ENCODE measurements around the gene KRTDAP.
A peak's percentile ranks its signal among the peaks of the same experiment; 100 is the strongest.

KRTDAP gene

GRCh38 chr19:35524181-35524837, 34.0 kb upstream of the KRTDAP start:
- Histone ChIP-seq H3K9me3 (ENCODE audit: control insufficient read depth, low read length) (no peaks in the 10 kb centered on the region), H3K27me3 (replicated peaks; ENCODE audit: control insufficient read depth, insufficient read depth, low read length) (peaks cover 10% of the 10 kb centered on the region), H3K9ac (ENCODE audit: low read length) (no peak overlapping the region), H3K4me3 (ENCODE audit: low read length) (no peak overlapping the region), H3K4me1 (ENCODE audit: control insufficient read depth, insufficient read depth, low read length) (peaks cover 6% of the 10 kb centered on the region), H3K36me3 (ENCODE audit: control insufficient read depth, insufficient read depth, low read length, severe bottlenecking) (no peaks in the 10 kb centered on the region)
- no peak for DNase-seq (ENCODE audit: low read depth)

- Histone ChIP-seq H3K4me3 (ENCODE audit: low read length) (no peak overlapping the region), H3K27me3 (replicated peaks; ENCODE audit: control insufficient read depth, insufficient read depth, low read length) (peaks cover 10% of the 10 kb centered on the region)
Measured at GRCh38 chr19:35522745-35523327, 32.6 kb upstream of the KRTDAP start.

GRCh38 chr19:35521124-35521743, 31.0 kb upstream of the KRTDAP start:
- Histone ChIP-seq H3K36me3 (ENCODE audit: control insufficient read depth, insufficient read depth, low read length, severe bottlenecking) (no peaks in the 10 kb centered on the region), H3K4me3 (ENCODE audit: low read length) (no peak overlapping the region), H3K9me3 (ENCODE audit: control insufficient read depth, low read length) (no peaks in the 10 kb centered on the region), H3K9ac (ENCODE audit: low read length) (no peak overlapping the region), H3K27me3 (replicated peaks; ENCODE audit: control insufficient read depth, insufficient read depth, low read length) (peaks cover 10% of the 10 kb centered on the region), H3K4me1 (ENCODE audit: control insufficient read depth, insufficient read depth, low read length) (peaks cover 10% of the 10 kb centered on the region)
- no peak for DNase-seq (ENCODE audit: low read depth)

More at GRCh38 chr19:35522745-35523327, 32.6 kb upstream of the KRTDAP start:
- peaks cover 11% of the 10 kb centered on the region for H3K4me1 ChIP-seq (ENCODE audit: control insufficient read depth, insufficient read depth, low read length)
- H3K9ac ChIP-seq (ENCODE audit: low read length) = no peak overlapping the region
- no peaks in the 10 kb centered on the region for H3K9me3 ChIP-seq (ENCODE audit: control insufficient read depth, low read length)
- H3K36me3 ChIP-seq (ENCODE audit: control insufficient read depth, insufficient read depth, low read length, severe bottlenecking) = no peaks in the 10 kb centered on the region
- no peak for DNase-seq (ENCODE audit: low read depth)

GRCh38 chr19:35519291-35519690, 29.0 kb upstream of the KRTDAP start:
- Histone ChIP-seq H3K4me1 (ENCODE audit: control insufficient read depth, insufficient read depth, low read length) (peaks cover 13% of the 10 kb centered on the region), H3K9me3 (ENCODE audit: control insufficient read depth, low read length) (no peaks in the 10 kb centered on the region), H3K9ac (ENCODE audit: low read length) (no peak overlapping the region), H3K4me3 (ENCODE audit: low read length) (no peak overlapping the region), H3K27me3 (replicated peaks; ENCODE audit: control insufficient read depth, insufficient read depth, low read length) (peaks cover 2% of the 10 kb centered on the region), H3K36me3 (ENCODE audit: control insufficient read depth, insufficient read depth, low read length, severe bottlenecking) (no peaks in the 10 kb centered on the region)
- peak; percentile 8 for DNase-seq (ENCODE audit: low read depth)

GRCh38 chr19:35518313-35518712, 28.0 kb upstream of the KRTDAP start:
- Histone ChIP-seq H3K36me3 (ENCODE audit: control insufficient read depth, insufficient read depth, low read length, severe bottlenecking) (no peaks in the 10 kb centered on the region), H3K4me3 (ENCODE audit: low read length) (no peak overlapping the region), H3K27me3 (replicated peaks; ENCODE audit: control insufficient read depth, insufficient read depth, low read length) (no peaks in the 10 kb centered on the region), H3K4me1 (ENCODE audit: control insufficient read depth, insufficient read depth, low read length) (peaks cover 23% of the 10 kb centered on the region), H3K9ac (ENCODE audit: low read length) (peak overlapping the region; percentile 67), H3K9me3 (ENCODE audit: control insufficient read depth, low read length) (no peaks in the 10 kb centered on the region)
- DNase-seq (ENCODE audit: low read depth) = peak; percentile 92

- Histone ChIP-seq H3K4me3 (ENCODE audit: low read length) (no peak overlapping the region), H3K9ac (ENCODE audit: low read length) (no peak overlapping the region), H3K36me3 (ENCODE audit: control insufficient read depth, insufficient read depth, low read length, severe bottlenecking) (no peaks in the 10 kb centered on the region), H3K9me3 (ENCODE audit: control insufficient read depth, low read length) (no peaks in the 10 kb centered on the region), H3K4me1 (ENCODE audit: control insufficient read depth, insufficient read depth, low read length) (peaks cover 27% of the 10 kb centered on the region), H3K27me3 (replicated peaks; ENCODE audit: control insufficient read depth, insufficient read depth, low read length) (no peaks in the 10 kb centered on the region)
- DNase-seq (ENCODE audit: low read depth) = no peak
Measured at GRCh38 chr19:35517342-35517741, 27.1 kb upstream of the KRTDAP start.

GRCh38 chr19:35516310-35516709, 26.0 kb upstream of the KRTDAP start:
- Histone ChIP-seq H3K4me3 (ENCODE audit: low read length) (no peak overlapping the region), H3K9me3 (ENCODE audit: control insufficient read depth, low read length) (no peaks in the 10 kb centered on the region), H3K36me3 (ENCODE audit: control insufficient read depth, insufficient read depth, low read length, severe bottlenecking) (no peaks in the 10 kb centered on the region), H3K27me3 (replicated peaks; ENCODE audit: control insufficient read depth, insufficient read depth, low read length) (no peaks in the 10 kb centered on the region), H3K9ac (ENCODE audit: low read length) (no peak overlapping the region), H3K4me1 (ENCODE audit: control insufficient read depth, insufficient read depth, low read length) (peaks cover 27% of the 10 kb centered on the region)
- DNase-seq (ENCODE audit: low read depth) = no peak

- no peaks in the 10 kb centered on the region for H3K9me3 ChIP-seq (ENCODE audit: control insufficient read depth, low read length)
- H3K36me3 ChIP-seq (ENCODE audit: control insufficient read depth, insufficient read depth, low read length, severe bottlenecking) = no peaks in the 10 kb centered on the region
- H3K27me3 ChIP-seq (replicated peaks; ENCODE audit: control insufficient read depth, insufficient read depth, low read length) = peaks cover 9% of the 10 kb centered on the region
- peak overlapping the region; percentile 56 for H3K4me3 ChIP-seq (ENCODE audit: low read length)
- peak overlapping the region; percentile 84 for H3K9ac ChIP-seq (ENCODE audit: low read length)
- peak; percentile 18 for DNase-seq (ENCODE audit: low read depth)
- H3K4me1 ChIP-seq (ENCODE audit: control insufficient read depth, insufficient read depth, low read length) = peaks cover 32% of the 10 kb centered on the region
Measured at GRCh38 chr19:35514282-35514809, 24.1 kb upstream of the KRTDAP start.

GRCh38 chr19:35513628-35514281, 23.5 kb upstream of the KRTDAP start, which contains the start of gene DMKN:
Gene DMKN, minus strand, starts transcription at chr19:35513649. Its CDS starts 174 bp downstream, at chr19:35513475.
- H3K27me3 ChIP-seq (replicated peaks; ENCODE audit: control insufficient read depth, insufficient read depth, low read length) = peaks cover 9% of the 10 kb centered on the region
- peaks cover 31% of the 10 kb centered on the region for H3K4me1 ChIP-seq (ENCODE audit: control insufficient read depth, insufficient read depth, low read length)
- peak within 1 kb of the TSS; percentile 56 for H3K4me3 ChIP-seq (ENCODE audit: low read length)
- no peaks in the 10 kb centered on the region for H3K9me3 ChIP-seq (ENCODE audit: control insufficient read depth, low read length)
- peak; percentile 58 for DNase-seq (ENCODE audit: low read depth)
- no peaks in the 10 kb centered on the region for H3K36me3 ChIP-seq (ENCODE audit: control insufficient read depth, insufficient read depth, low read length, severe bottlenecking)
- peak within 1 kb of the TSS; percentile 84 for H3K9ac ChIP-seq (ENCODE audit: low read length)

GRCh38 chr19:35512831-35513627, 22.8 kb upstream of the KRTDAP start:
- no peaks in the 10 kb centered on the region for H3K36me3 ChIP-seq (ENCODE audit: control insufficient read depth, insufficient read depth, low read length, severe bottlenecking)
- no peaks in the 10 kb centered on the region for H3K9me3 ChIP-seq (ENCODE audit: control insufficient read depth, low read length)
- peak overlapping the region; percentile 0 for H3K4me3 ChIP-seq (ENCODE audit: low read length)
- H3K4me1 ChIP-seq (ENCODE audit: control insufficient read depth, insufficient read depth, low read length) = peaks cover 25% of the 10 kb centered on the region
- H3K27me3 ChIP-seq (replicated peaks; ENCODE audit: control insufficient read depth, insufficient read depth, low read length) = peaks cover 10% of the 10 kb centered on the region
- H3K9ac ChIP-seq (ENCODE audit: low read length) = no peak overlapping the region
- DNase-seq (ENCODE audit: low read depth) = no peak

All from adipocyte (in vitro differentiated cells).